ENCODE measurements around the gene PUM2. TPM values are rescaled to one million over a fixed set of nuclear protein-coding genes. Genes with fewer than 3 reads are reported as not detected.
A peak's percentile ranks its signal among the peaks of the same experiment; 100 is the strongest.
"Not testable (repeated sequence)": the region's sequence is repeated elsewhere in the genome, so short reads cannot be mapped to it uniquely, and the experiment has no call there.

PUM2 gene
- total RNA-seq, 1 experiment from 2014 or later = 24.9 TPM

DNA sequence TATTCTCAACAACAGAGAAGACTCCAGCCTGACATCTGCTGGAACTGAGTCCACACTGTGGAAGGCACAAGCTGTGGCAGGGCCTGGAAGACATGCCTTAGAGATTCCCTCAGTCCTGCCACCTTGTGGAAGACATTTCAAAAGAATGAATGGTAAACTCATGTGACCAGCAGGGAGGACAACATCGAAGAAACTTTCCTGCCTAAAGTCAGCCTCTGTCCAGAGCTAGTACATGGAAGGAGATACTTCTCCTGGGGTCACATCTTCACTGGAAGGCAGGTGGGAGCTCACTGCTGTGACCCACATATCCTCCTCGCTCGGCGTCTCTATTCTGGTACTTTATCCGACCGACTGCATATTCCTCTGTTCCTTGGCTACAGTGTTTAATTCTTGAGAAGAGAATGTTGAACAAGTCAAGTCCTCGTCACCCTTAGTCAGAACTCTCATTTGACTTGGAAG is 59.5 kb downstream of the PUM2 start:
- peak; percentile 79 for DNase-seq (ENCODE audit: low read depth)

DNA sequence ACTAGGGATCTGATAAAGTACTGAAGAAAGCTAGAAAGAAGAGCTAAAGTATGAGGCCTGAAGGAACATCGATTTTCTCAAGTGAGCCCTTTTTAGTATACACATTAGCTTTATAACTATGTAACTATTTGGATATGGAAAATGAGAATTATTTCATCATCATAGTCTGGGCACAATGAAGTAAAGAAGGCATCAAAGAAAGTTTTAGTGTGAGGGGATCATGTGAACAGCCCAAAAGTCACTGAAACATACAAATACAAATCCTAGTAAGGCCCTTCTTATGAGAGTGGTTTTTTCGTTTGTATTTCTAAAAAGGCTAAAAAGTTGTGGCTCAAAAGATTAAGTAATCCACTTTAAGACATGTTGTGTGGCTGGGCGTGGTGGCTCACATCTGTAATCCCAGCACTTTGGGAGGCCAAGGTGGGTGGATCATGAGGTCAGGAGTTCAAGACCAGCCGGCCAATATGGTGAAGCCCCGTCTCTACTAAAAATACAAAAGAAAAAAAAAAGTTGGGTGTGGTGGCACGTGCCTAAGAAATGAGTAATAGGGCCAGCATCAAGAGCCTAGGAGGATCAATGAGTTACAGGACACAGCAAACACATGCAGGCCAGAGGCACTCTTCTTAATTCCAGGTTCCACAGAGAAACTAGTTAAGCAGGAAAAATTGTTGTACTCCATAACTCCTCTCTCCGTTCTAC is 61.9 kb downstream of the PUM2 start:
- DNase-seq (ENCODE audit: low read depth) = peak; percentile 67

DNA sequence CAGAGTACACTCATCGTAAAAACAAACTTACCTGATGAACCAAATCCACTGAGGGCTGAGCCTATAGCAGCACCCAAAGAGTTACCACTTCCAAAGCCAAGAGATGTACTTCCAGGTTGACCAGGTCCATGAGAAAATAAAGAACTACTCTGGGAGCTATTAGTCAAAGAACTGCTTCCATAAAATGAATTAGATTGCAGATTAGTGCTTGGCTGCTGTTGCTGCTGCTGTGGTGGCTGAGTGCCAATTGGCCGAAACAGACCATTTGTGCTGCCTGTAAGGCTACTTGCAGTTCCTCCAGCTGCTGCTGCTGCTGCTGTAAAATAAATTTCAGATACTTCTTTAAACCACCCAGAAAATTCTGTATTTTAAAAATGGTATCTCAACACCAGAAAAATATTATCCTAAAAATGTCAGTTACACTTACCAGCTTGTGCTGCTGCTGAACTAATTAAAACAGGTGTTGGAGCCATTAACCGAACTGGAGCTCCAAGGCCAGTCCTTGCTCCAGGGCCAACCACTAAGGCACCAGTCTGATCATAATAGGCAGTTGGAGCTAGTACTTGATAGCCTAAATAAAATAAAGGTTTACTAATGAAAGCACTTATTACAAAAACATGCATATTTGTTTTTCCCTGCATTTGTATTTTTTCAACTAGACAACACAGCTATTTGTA is 67.6 kb downstream of the PUM2 start:
- peak; percentile 11 for DNase-seq (ENCODE audit: low read depth)

- DNase-seq (ENCODE audit: low read depth) = no peak
Measured at GRCh38 chr2:20281876-20282275, 68.8 kb downstream of the PUM2 start.

- no peak for DNase-seq (ENCODE audit: low read depth)
Measured at GRCh38 chr2:20273042-20273441, 77.6 kb downstream of the PUM2 start.

DNA sequence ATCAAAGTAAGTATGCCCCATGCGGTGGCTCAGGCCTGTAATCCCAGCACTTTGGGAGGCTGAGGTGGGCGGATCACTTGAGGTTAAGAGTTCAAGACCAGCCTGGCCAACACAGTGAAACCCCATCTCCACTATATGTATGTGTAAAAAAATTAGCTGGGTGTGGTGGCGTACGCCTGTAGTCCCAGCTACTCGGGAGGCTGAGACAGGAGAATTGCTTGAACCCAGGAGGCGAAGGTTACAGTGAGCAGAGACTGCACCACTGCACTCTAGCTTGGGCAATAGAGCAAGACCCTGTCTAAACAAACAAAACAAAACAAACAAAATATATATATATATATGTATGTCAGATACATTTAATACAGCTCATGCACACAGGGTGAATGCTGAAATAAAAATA is 82.3 kb downstream of the PUM2 start:
- DNase-seq (ENCODE audit: low read depth) = not testable (repeated sequence)

DNA sequence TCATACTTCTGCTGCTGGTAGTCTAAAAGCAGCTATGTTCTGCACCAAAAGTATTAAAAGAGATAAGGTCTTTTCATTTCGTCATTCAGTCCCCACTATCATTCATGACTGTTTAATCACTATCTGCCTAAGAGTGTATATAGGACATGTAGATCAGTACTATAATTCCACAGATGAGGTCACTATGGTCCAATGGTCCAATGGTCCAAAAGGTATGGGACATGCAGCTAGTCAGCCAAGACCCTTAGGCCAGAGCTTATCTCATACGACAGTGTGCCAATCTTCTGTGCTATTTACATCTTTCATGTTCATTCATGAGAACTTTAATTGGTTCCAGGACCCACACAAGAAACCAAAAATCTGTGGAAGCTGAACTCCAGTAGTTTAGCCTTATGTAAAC is 83.1 kb downstream of the PUM2 start:
- DNase-seq (ENCODE audit: low read depth) = no peak

DNA sequence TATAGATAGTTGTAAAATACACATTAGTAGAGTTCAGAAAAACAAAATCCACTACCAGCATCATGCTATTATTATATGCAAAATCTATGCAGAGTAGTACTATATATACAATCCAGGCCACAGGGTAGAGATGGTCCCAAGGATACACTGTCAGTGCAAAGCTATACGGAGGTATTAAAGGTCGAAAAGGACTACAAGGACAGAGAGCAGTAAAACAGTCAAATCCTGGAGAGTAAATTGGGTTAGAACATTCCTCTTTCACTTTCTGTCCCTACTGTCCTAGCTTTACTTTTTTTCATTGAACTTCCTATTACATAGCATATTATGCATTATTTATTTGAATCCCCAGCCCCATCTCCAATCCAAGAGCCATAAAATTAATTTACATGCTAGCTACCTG is 86.0 kb downstream of the PUM2 start:
- DNase-seq (ENCODE audit: low read depth) = no peak

DNA sequence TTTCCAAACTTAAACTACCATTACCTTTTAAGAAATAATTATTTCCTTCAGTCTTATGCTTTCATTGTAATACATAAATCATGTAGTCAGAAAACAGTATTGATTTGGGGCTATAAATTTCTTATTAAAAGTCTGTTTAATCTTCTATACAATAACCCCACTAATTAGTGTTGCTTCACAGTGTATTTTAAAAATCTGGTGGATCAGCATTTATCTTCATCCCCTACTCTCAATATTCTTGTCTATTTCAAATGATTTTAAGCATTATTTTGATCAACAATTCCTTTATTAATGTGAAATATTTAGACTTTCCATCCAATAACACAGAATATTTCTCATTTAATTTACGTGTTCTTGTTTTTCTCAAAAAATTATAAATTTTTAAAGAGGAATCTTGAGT is 93.2 kb downstream of the PUM2 start:
- no peak for DNase-seq (ENCODE audit: low read depth)

- DNase-seq (ENCODE audit: low read depth) = no peak
Measured at GRCh38 chr2:20254731-20255130, 95.9 kb downstream of the PUM2 start.

DNA sequence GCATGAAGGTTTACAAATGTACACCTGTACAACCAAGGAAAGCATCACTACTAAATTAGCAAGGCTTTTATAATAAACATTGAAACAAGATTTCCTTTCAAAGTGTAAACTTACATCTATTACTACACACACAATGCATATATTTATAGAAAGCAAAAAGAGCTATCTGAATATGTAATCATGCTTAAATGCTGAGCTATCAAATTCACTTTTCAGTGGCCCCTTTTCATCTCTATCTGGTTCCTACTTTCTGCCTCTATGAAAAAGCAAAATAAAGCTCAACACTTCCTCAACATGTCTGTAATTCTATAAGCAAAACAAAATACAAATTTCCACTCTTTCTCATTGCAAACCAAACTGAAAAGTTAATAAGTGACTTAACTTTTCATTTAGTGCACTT is 100.2 kb downstream of the PUM2 start:
- no peak for DNase-seq (ENCODE audit: low read depth)

- DNase-seq (ENCODE audit: low read depth) = no peak
Measured at GRCh38 chr2:20249170-20249569, 101.5 kb downstream of the PUM2 start.

- no peak for DNase-seq (ENCODE audit: low read depth)
Measured at GRCh38 chr2:20247084-20247483, 103.6 kb downstream of the PUM2 start.

DNA sequence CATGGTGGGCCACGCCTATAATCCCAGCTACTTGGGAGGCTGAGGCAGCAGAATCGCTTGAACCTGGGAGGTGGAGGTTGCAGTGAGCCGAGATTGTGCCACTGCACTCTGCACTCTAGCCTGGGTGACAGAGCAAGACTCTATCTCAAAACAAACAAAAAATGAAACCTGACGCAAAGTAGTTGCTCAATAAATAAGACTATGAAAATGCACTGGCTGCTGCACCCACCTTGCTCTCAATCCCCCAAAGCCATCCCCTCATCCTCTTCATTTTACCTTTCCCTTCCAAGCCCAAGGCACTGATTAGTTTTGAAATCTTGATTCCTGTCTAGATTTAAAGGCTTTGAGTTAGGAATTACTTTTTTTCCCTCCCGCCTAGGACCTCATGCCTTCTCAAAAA is 107.0 kb downstream of the PUM2 start:
- DNase-seq (ENCODE audit: low read depth) = not testable (repeated sequence)

- no peak for DNase-seq (ENCODE audit: low read depth)
Measured at GRCh38 chr2:20242727-20243377, 107.8 kb downstream of the PUM2 start.

- DNase-seq (ENCODE audit: low read depth) = no peak
Measured at GRCh38 chr2:20241973-20242726, 108.5 kb downstream of the PUM2 start.

- not testable (repeated sequence) for DNase-seq (ENCODE audit: low read depth)
Measured at GRCh38 chr2:20240291-20240690, 110.4 kb downstream of the PUM2 start.

GRCh38 chr2:20236496-20236895 is 114.1 kb downstream of the PUM2 start:
- no peak for DNase-seq (ENCODE audit: low read depth)

GRCh38 chr2:20235655-20236305 is 114.9 kb downstream of the PUM2 start:
- DNase-seq (ENCODE audit: low read depth) = peak; percentile 33

GRCh38 chr2:20234597-20234996 is 116.0 kb downstream of the PUM2 start:
- not testable (repeated sequence) for DNase-seq (ENCODE audit: low read depth)

DNA sequence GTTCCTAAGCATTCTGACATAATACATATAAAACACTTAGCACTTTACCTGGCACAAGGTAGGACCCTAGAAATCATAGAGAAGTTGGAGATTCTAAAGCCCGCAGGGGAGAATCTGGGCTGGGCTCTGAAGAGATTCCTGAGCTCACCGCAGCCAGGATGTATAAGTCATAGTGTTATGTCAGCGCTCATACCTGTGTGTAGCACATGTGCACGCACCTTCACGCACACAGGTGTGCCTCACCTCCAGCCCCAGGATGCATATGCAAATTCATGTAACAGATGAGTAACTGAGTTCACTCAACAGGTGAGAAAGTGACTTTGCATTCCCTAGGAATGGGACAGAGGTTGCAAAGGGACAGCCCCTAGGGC is 117.8 kb downstream of the PUM2 start:
- DNase-seq (ENCODE audit: low read depth) = no peak

- DNase-seq (ENCODE audit: low read depth) = peak; percentile 93
Measured at GRCh38 chr2:20231598-20232026, 119.0 kb downstream of the PUM2 start.
